H9 (cell line): ENCODE results near the gene ACSL3. TPM values are rescaled to one million over a fixed set of nuclear protein-coding genes. Genes with fewer than 3 reads are reported as not detected.

Experiments
- DNase-seq: peaks from one replicate; pipeline ENCODE4 v3.0.0-alpha.2; 2017
- H2AFZ ChIP-seq: one replicate; pipeline ENCODE4 v1.6.1; 2013; ENCODE audit warnings: mild to moderate bottlenecking, low read length, control low read depth, moderate library complexity
- H2AK5ac ChIP-seq: 2 replicates; pipeline ENCODE4 v1.6.1; 2013; ENCODE audit warnings: low read length, control low read depth, mixed read lengths; ENCODE audit not compliant: insufficient read length
- H2BK120ac ChIP-seq: one replicate; pipeline ENCODE4 v1.6.1; 2013; ENCODE audit warnings: low read depth, mild to moderate bottlenecking, low read length, control low read depth, inconsistent platforms; ENCODE audit not compliant: poor library complexity, severe bottlenecking
- H2BK12ac ChIP-seq: 2 replicates; pipeline ENCODE4 v1.6.1; 2013; ENCODE audit warnings: low read length, control low read depth, mixed read lengths, low read depth; ENCODE audit not compliant: insufficient read length
- H2BK15ac ChIP-seq: 2 replicates; pipeline ENCODE4 v1.6.1; 2013; ENCODE audit warnings: low read depth, low read length, control low read depth
- H2BK20ac ChIP-seq: one replicate; pipeline ENCODE4 v1.6.1; 2013; ENCODE audit warnings: low read depth, mild to moderate bottlenecking, low read length, control low read depth, inconsistent platforms; ENCODE audit not compliant: poor library complexity, severe bottlenecking
- H2BK5ac ChIP-seq: 2 replicates; pipeline ENCODE4 v1.6.1; 2013; ENCODE audit warnings: low read length, control low read depth, mixed read lengths; ENCODE audit not compliant: insufficient read length
- H3K14ac ChIP-seq: 2 replicates; pipeline ENCODE4 v1.6.1; 2013; ENCODE audit warnings: low read length, control low read depth; ENCODE audit not compliant: insufficient read depth
- H3K18ac ChIP-seq: 2 replicates; pipeline ENCODE4 v1.6.1; 2013; ENCODE audit warnings: low read depth, mild to moderate bottlenecking, mixed read lengths, low read length, control low read depth; ENCODE audit not compliant: insufficient read length
- H3K23ac ChIP-seq: 2 replicates; pipeline ENCODE4 v1.6.1; 2013; ENCODE audit warnings: low read length, control low read depth, mixed read lengths, low read depth; ENCODE audit not compliant: insufficient read length
- H3K23me2 ChIP-seq: 2 replicates; pipeline ENCODE4 v1.6.1; 2013; ENCODE audit warnings: low read depth, mild to moderate bottlenecking, mixed read lengths, low read length, control low read depth; ENCODE audit not compliant: insufficient read length, poor library complexity, severe bottlenecking
- H3K27ac ChIP-seq: 2 replicates; pipeline ENCODE4 v1.5.1; 2013; ENCODE audit warnings: low read length, control low read depth, mixed read lengths, low read depth; ENCODE audit not compliant: insufficient read length
- H3K27me3 ChIP-seq: 2 replicates; pipeline ENCODE4 v1.6.1; 2013; ENCODE audit warnings: low read length, control low read depth, inconsistent platforms; ENCODE audit not compliant: insufficient read depth
- H3K4ac ChIP-seq: 2 replicates; pipeline ENCODE4 v1.6.1; 2013; ENCODE audit warnings: low read depth, mild to moderate bottlenecking, control low read depth, inconsistent platforms, low read length, moderate library complexity
- H3K4me1 ChIP-seq: 2 replicates; pipeline ENCODE4 v1.6.1; 2013; ENCODE audit warnings: low read length, control low read depth, inconsistent platforms; ENCODE audit not compliant: insufficient read depth
- H3K4me2 ChIP-seq: 2 replicates; pipeline ENCODE4 v1.6.1; 2013; ENCODE audit warnings: low read length, control low read depth, mixed read lengths; ENCODE audit not compliant: insufficient read length, insufficient read depth
- H3K56ac ChIP-seq: 2 replicates; pipeline ENCODE4 v1.6.1; 2013; ENCODE audit warnings: low read depth, mild to moderate bottlenecking, mixed read lengths, low read length, control low read depth; ENCODE audit not compliant: insufficient read length
- H3K79me1 ChIP-seq: 2 replicates; pipeline ENCODE4 v1.6.1; 2013; ENCODE audit warnings: low read depth, mild to moderate bottlenecking, moderate library complexity, low read length, control low read depth, inconsistent platforms; ENCODE audit not compliant: insufficient read depth, poor library complexity, severe bottlenecking
- H3K79me2 ChIP-seq: 2 replicates; pipeline ENCODE4 v1.6.1; 2013; ENCODE audit warnings: low read length, control low read depth, inconsistent platforms; ENCODE audit not compliant: insufficient read depth
- H3K9ac ChIP-seq: 2 replicates; pipeline ENCODE4 v1.6.1; 2013; ENCODE audit warnings: low read length, control low read depth, mixed read lengths; ENCODE audit not compliant: insufficient read length; ENCODE audit errors: extremely low read depth
- H3K9me3 ChIP-seq: one replicate; pipeline ENCODE4 v1.6.1; 2013; ENCODE audit warnings: low read depth, low read length, inconsistent platforms; ENCODE audit not compliant: control insufficient read depth
- H3T11ph ChIP-seq: one replicate; pipeline ENCODE4 v1.6.1; 2013; ENCODE audit warnings: mild to moderate bottlenecking, low read length, control low read depth, inconsistent platforms
- H4K20me1 ChIP-seq: one replicate; pipeline ENCODE4 v1.6.1; 2013; ENCODE audit not compliant: control insufficient read depth, insufficient read length, insufficient read depth
- H4K5ac ChIP-seq: 2 replicates; pipeline ENCODE4 v1.6.1; 2013; ENCODE audit warnings: low read depth, mild to moderate bottlenecking, mixed read lengths, low read length, control low read depth; ENCODE audit not compliant: insufficient read length
- H4K8ac ChIP-seq: replicated peaks from 2 replicates; pipeline ENCODE4 v1.6.1; 2013; ENCODE audit warnings: low read length, control low read depth, mixed read lengths, low read depth; ENCODE audit not compliant: insufficient read length
- H4K91ac ChIP-seq: 2 replicates; pipeline ENCODE4 v1.6.1; 2013; ENCODE audit warnings: low read depth, mild to moderate bottlenecking, moderate library complexity, mixed read lengths, low read length, control low read depth; ENCODE audit not compliant: insufficient read length
- H3K27ac Mint-ChIP-seq, 3 experiments: 2 replicates in 2 of 3; 3 replicates in 1 of 3; pipeline ENCODE4 v1.8.0; 2020 to 2021; ENCODE audit warnings: mixed read lengths in 3 of 3, mild to moderate bottlenecking in 1 of 3, moderate library complexity in 1 of 3
- H3K27me3 Mint-ChIP-seq: 2 replicates; pipeline ENCODE4 v1.8.0; 2021; ENCODE audit warnings: low read depth, mild to moderate bottlenecking, moderate library complexity, mixed read lengths
- H3K36me3 Mint-ChIP-seq, 3 experiments: 2 replicates in 2 of 3; 3 replicates in 1 of 3; pipeline ENCODE4 v1.8.0; 2020 to 2021; ENCODE audit warnings: low read depth in 3 of 3, mixed read lengths in 3 of 3; ENCODE audit not compliant: insufficient read depth in 1 of 3
- H3K4me1 Mint-ChIP-seq, 2 experiments: 2 replicates each; pipeline ENCODE4 v1.8.0; 2020; ENCODE audit warnings: mixed read lengths in 2 of 2
- H3K4me3 Mint-ChIP-seq, 2 experiments: 2 replicates in 1 of 2; 3 replicates in 1 of 2; pipeline ENCODE4 v1.8.0; 2020 to 2021; ENCODE audit warnings: mild to moderate bottlenecking in 2 of 2, mixed read lengths in 2 of 2, moderate library complexity in 1 of 2
- H3K9me3 Mint-ChIP-seq, 2 experiments: 2 replicates in 1 of 2; 3 replicates in 1 of 2; pipeline ENCODE4 v1.8.0; 2020; ENCODE audit warnings: mild to moderate bottlenecking in 2 of 2, mixed read lengths in 2 of 2, moderate library complexity in 1 of 2
- CTCF ChIP-seq: fragments of 200-600 bp; sonication (generic); conservative IDR thresholded peaks from 3 replicates; pipeline ENCODE4 v1.8.0; 2021; ENCODE audit warnings: antibody characterized with exemption, mild to moderate bottlenecking
- WGBS: extraction: QIAGEN DNeasy Blood & Tissue Kit; methylation state at CpG from one replicate; pipeline ENCODE4 v1.1.7; 2013; ENCODE audit warnings: missing lambda C conversion rate, low lambda C conversion rate, mixed read lengths; ENCODE audit not compliant: insufficient read length; ENCODE audit errors: extremely low coverage; 5-methylcytosine and 5-hydroxymethylcytosine counted together
- total RNA-seq: library from RNA; stranded (reverse); gene quantifications from 2 replicates; pipeline ENCODE4 v1.2.1, GENCODE V29; 2021

ACSL3 gene
- total RNA-seq, 1 experiment from 2014 or later, result 60.9 TPM

GRCh38 chr2:222960126-222960525, 99.3 kb downstream of the ACSL3 start:
- H3K79me2 ChIP-seq, result no peaks in the 10 kb centered on the region
- H3T11ph ChIP-seq, result no peak overlapping the region
- H3K4me3 Mint-ChIP-seq, result no peak overlapping the region
- H3K27ac Mint-ChIP-seq, result no peak overlapping the region
- H4K5ac ChIP-seq, result no peak overlapping the region
- no peak overlapping the region for H3K9ac ChIP-seq
- peaks cover 9 to 15% of the 10 kb centered on the region in 2 experiments for H3K4me1 Mint-ChIP-seq
- no peak overlapping the region for H3K18ac ChIP-seq
- H4K91ac ChIP-seq, result no peak overlapping the region
- no peak overlapping the region for H2AFZ ChIP-seq
- no peak for TF ChIP-seq CTCF
- H2BK20ac ChIP-seq, result no peak overlapping the region
- H2AK5ac ChIP-seq, result no peak overlapping the region
- no peak overlapping the region for H3K27ac ChIP-seq
- H4K20me1 ChIP-seq, result no peaks in the 10 kb centered on the region
- H3K4me1 ChIP-seq, result no peaks in the 10 kb centered on the region
- H2BK120ac ChIP-seq, result no peak overlapping the region
- no peak overlapping the region for H3K4ac ChIP-seq
- H2BK5ac ChIP-seq, result no peak overlapping the region
- no peaks in the 10 kb centered on the region for H3K9me3 ChIP-seq
- H3K9me3 Mint-ChIP-seq, result peaks cover 11 to 16% of the 10 kb centered on the region in 2 experiments; a peak in 4 of 5 replicates
- no peak overlapping the region for H3K4me2 ChIP-seq
- H3K27me3 Mint-ChIP-seq, result no peaks in the 10 kb centered on the region
- H2BK15ac ChIP-seq, result no peak overlapping the region
- no peaks in the 10 kb centered on the region for H3K27me3 ChIP-seq
- no peaks in the 10 kb centered on the region for H3K79me1 ChIP-seq
- H3K56ac ChIP-seq, result no peak overlapping the region
- H3K36me3 Mint-ChIP-seq, result peaks cover 6 to 20% (median 16%) of the 10 kb centered on the region in 3 experiments
- no peak for DNase-seq
- no CpG with 5 or more reads among the region's 6 CpGs for WGBS
- H3K23me2 ChIP-seq, result no peaks in the 10 kb centered on the region
- no peak overlapping the region for H3K14ac ChIP-seq
- H3K23ac ChIP-seq, result no peak overlapping the region
- H2BK12ac ChIP-seq, result no peak overlapping the region
- no peak overlapping the region for H4K8ac ChIP-seq
